ENCODE results near the gene CEACAM16.
A peak's percentile ranks its signal among the peaks of the same experiment; 100 is the strongest.

Gene CEACAM16

GRCh38 chr19:44742330-44743061 is 43.5 kb downstream of the CEACAM16 start:
- Histone ChIP-seq H3K27ac (peak overlapping the region; percentile 89), H3K4me3 (ENCODE audit: low read depth in 1 of 2, low read length in 1 of 2) (peak overlapping the region; percentile 34 to 52), H3K9me3 (no peaks in the 10 kb centered on the region), H3K27me3 (no peaks in the 10 kb centered on the region), H3K4me1 (ENCODE audit: control insufficient read depth in 1 of 2, insufficient read depth in 1 of 2, low read depth in 1 of 2, low read length in 1 of 2) (peaks cover 93 to 95% of the 10 kb centered on the region in 2 experiments), H3K36me3 (no peaks in the 10 kb centered on the region)
- TF ChIP-seq, protein P1, sequence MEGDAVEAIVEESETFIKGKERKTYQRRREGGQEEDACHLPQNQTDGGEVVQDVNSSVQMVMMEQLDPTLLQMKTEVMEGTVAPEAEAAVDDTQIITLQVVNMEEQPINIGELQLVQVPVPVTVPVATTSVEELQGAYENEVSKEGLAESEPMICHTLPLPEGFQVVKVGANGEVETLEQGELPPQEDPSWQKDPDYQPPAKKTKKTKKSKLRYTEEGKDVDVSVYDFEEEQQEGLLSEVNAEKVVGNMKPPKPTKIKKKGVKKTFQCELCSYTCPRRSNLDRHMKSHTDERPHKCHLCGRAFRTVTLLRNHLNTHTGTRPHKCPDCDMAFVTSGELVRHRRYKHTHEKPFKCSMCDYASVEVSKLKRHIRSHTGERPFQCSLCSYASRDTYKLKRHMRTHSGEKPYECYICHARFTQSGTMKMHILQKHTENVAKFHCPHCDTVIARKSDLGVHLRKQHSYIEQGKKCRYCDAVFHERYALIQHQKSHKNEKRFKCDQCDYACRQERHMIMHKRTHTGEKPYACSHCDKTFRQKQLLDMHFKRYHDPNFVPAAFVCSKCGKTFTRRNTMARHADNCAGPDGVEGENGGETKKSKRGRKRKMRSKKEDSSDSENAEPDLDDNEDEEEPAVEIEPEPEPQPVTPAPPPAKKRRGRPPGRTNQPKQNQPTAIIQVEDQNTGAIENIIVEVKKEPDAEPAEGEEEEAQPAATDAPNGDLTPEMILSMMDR (IDR thresholded peaks at IDR 0.05), result no peak

DNA sequence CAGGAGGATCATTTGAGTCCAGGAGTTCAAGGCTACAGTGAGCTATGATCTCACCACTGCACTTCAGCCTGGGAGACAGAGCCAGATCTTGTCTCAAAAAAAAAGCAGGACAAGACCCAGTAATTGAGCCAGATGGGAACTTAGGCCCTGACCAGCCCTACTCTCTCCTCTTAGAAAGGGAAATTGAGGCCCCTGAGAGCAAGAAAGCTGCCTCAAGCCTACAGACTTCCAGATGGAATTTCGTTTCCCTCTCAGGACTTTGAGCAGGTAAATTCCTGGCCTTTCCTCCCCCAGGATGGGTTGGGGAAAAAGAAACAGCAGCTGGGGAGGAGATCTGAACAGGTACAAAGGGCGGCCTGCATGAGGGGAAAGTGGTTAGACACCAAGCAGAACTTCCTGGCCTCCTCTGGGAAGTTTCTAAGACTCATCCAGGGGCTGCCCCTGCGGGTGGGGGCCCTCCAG is 46.0 kb downstream of the CEACAM16 start:
- peaks cover 79 to 81% of the 10 kb centered on the region in 2 experiments for H3K4me1 ChIP-seq (ENCODE audit: control insufficient read depth in 1 of 2, insufficient read depth in 1 of 2, low read depth in 1 of 2, low read length in 1 of 2)

GRCh38 chr19:44745341-44745831 is 46.4 kb downstream of the CEACAM16 start:
- Histone ChIP-seq H3K36me3 (peaks cover 6% of the 10 kb centered on the region), H3K27ac (peak overlapping the region; percentile 89), H3K27me3 (no peaks in the 10 kb centered on the region), H3K9me3 (no peaks in the 10 kb centered on the region), H3K4me3 (ENCODE audit: low read depth in 1 of 2, low read length in 1 of 2) (no peak overlapping the region), H3K4me1 (ENCODE audit: control insufficient read depth in 1 of 2, insufficient read depth in 1 of 2, low read depth in 1 of 2, low read length in 1 of 2) (peaks cover 80 to 84% of the 10 kb centered on the region in 2 experiments)
- TF ChIP-seq, protein P1 (IDR thresholded peaks at IDR 0.05), result no peak

More for the DNA sequence above, 46.0 kb downstream of the CEACAM16 start:
- H3K36me3 ChIP-seq, result peaks cover 1% of the 10 kb centered on the region
- peak overlapping the region; percentile 89 for H3K27ac ChIP-seq
- no peaks in the 10 kb centered on the region for H3K27me3 ChIP-seq
- peak overlapping the region in 1 of 2 experiments; percentile 43 for H3K4me3 ChIP-seq (ENCODE audit: low read depth in 1 of 2, low read length in 1 of 2)
- no peaks in the 10 kb centered on the region for H3K9me3 ChIP-seq
- TF ChIP-seq, protein P1 (IDR thresholded peaks at IDR 0.05), result no peak

- Histone ChIP-seq H3K4me1 (ENCODE audit: control insufficient read depth in 1 of 2, insufficient read depth in 1 of 2, low read depth in 1 of 2, low read length in 1 of 2) (peaks cover 80 to 84% of the 10 kb centered on the region in 2 experiments), H3K9me3 (no peaks in the 10 kb centered on the region), H3K36me3 (peaks cover 13% of the 10 kb centered on the region), H3K4me3 (ENCODE audit: low read depth in 1 of 2, low read length in 1 of 2) (peak overlapping the region; percentile 71 to 85), H3K27ac (peak overlapping the region; percentile 100), H3K27me3 (no peaks in the 10 kb centered on the region)
- TF ChIP-seq, protein P1 (IDR thresholded peaks at IDR 0.05), result no peak
These were observed 47.1 kb downstream of the CEACAM16 start for GRCh38 chr19:44745887-44746600.

DNA sequence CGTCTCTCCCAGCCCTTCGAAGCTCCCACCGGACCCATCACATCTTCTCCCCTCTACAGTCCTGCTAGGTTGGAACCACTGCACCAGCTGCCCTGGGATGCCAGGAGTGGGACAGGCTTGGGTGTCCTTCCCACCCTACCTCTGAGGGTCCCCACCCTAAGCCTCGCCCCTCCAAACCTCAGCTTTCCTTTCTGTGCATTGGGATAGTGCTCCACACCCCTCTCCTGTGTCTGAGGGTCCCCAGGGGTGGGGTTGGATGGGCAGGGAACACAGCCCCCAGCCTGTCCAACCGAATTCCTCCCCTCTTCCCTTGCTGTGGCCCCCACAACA is 47.6 kb downstream of the CEACAM16 start:
- Histone ChIP-seq H3K4me3 (ENCODE audit: low read depth in 1 of 2, low read length in 1 of 2) (peak overlapping the region; percentile 71 to 85), H3K4me1 (ENCODE audit: control insufficient read depth in 1 of 2, insufficient read depth in 1 of 2, low read depth in 1 of 2, low read length in 1 of 2) (peaks cover 80 to 84% of the 10 kb centered on the region in 2 experiments), H3K27me3 (no peaks in the 10 kb centered on the region), H3K36me3 (peaks cover 18% of the 10 kb centered on the region), H3K9me3 (no peaks in the 10 kb centered on the region), H3K27ac (peak overlapping the region; percentile 100)
- TF ChIP-seq, protein P1 (IDR thresholded peaks at IDR 0.05), result no peak

All from neutrophil (primary cell).